ENCODE data around the gene CDR2.

CDR2 gene

GRCh38 chr16:22299036-22299435 is 75.4 kb downstream of the CDR2 start:
- Histone ChIP-seq H3K4me3 (ENCODE audit: low read length in 2 of 2) (peak overlapping the region in 1 of 2 donors; percentile 91), H3K27ac (ENCODE audit: low read depth in 2 of 2, low read length in 2 of 2) (no peak overlapping the region), H3K9ac (ENCODE audit: low read depth in 1 of 2, low read length in 2 of 2) (no peak overlapping the region)

GRCh38 chr16:22297871-22298733 is 76.3 kb downstream of the CDR2 start:
- Histone ChIP-seq H3K27ac (ENCODE audit: low read depth in 2 of 2, low read length in 2 of 2) (peak overlapping the region; percentile 91 to 93), H3K4me3 (ENCODE audit: low read length in 2 of 2) (peak overlapping the region; percentile 88 to 91), H3K9ac (ENCODE audit: low read depth in 1 of 2, low read length in 2 of 2) (peak overlapping the region; percentile 77 to 91), H3K36me3 (ENCODE audit: control insufficient read depth in 2 of 2, insufficient read depth in 2 of 2, low read length in 2 of 2) (peaks cover 10 to 11% of the 10 kb centered on the region in 2 donors), H3K9me3 (ENCODE audit: control insufficient read depth in 2 of 2, low read length in 2 of 2) (no peaks in the 10 kb centered on the region), H3K4me1 (ENCODE audit: control insufficient read depth in 2 of 2, insufficient read depth in 2 of 2, low read length in 2 of 2) (peaks cover 10 to 21% of the 10 kb centered on the region in 2 donors), H3K27me3 (ENCODE audit: control insufficient read depth in 2 of 2, insufficient read depth in 2 of 2, low read length in 2 of 2) (no peaks in the 10 kb centered on the region)

More at GRCh38 chr16:22299036-22299435, 75.4 kb downstream of the CDR2 start:
- Histone ChIP-seq H3K4me1 (ENCODE audit: control insufficient read depth in 2 of 2, insufficient read depth in 2 of 2, low read length in 2 of 2) (peaks cover 10 to 21% of the 10 kb centered on the region in 2 donors), H3K27me3 (ENCODE audit: control insufficient read depth in 2 of 2, insufficient read depth in 2 of 2, low read length in 2 of 2) (no peaks in the 10 kb centered on the region), H3K9me3 (ENCODE audit: control insufficient read depth in 2 of 2, low read length in 2 of 2) (no peaks in the 10 kb centered on the region), H3K36me3 (ENCODE audit: control insufficient read depth in 2 of 2, insufficient read depth in 2 of 2, low read length in 2 of 2) (peaks cover 13 to 16% of the 10 kb centered on the region in 2 donors)

GRCh38 chr16:22297114-22297870 is 77.1 kb downstream of the CDR2 start, which contains the start of gene POLR3E:
Gene POLR3E, plus strand, starts transcription at chr16:22297409. Its CDS starts 5,560 bp downstream, at chr16:22302969.
- Histone ChIP-seq H3K4me3 (ENCODE audit: low read length in 2 of 2) (peak within 1 kb of the TSS; percentile 88 to 92), H3K9ac (ENCODE audit: low read depth in 1 of 2, low read length in 2 of 2) (peak within 1 kb of the TSS; percentile 80 to 91), H3K9me3 (ENCODE audit: control insufficient read depth in 2 of 2, low read length in 2 of 2) (no peaks in the 10 kb centered on the region), H3K36me3 (ENCODE audit: control insufficient read depth in 2 of 2, insufficient read depth in 2 of 2, low read length in 2 of 2) (peaks cover 4 to 5% of the 10 kb centered on the region in 2 donors), H3K27me3 (ENCODE audit: control insufficient read depth in 2 of 2, insufficient read depth in 2 of 2, low read length in 2 of 2) (no peaks in the 10 kb centered on the region), H3K27ac (ENCODE audit: low read depth in 2 of 2, low read length in 2 of 2) (peak within 1 kb of the TSS; percentile 91 to 93), H3K4me1 (ENCODE audit: control insufficient read depth in 2 of 2, insufficient read depth in 2 of 2, low read length in 2 of 2) (peaks cover 10 to 21% of the 10 kb centered on the region in 2 donors)

GRCh38 chr16:22296225-22297113 is 78.0 kb downstream of the CDR2 start:
- Histone ChIP-seq H3K9me3 (ENCODE audit: control insufficient read depth in 2 of 2, low read length in 2 of 2) (no peaks in the 10 kb centered on the region), H3K27ac (ENCODE audit: low read depth in 2 of 2, low read length in 2 of 2) (peak overlapping the region; percentile 14 to 93), H3K27me3 (ENCODE audit: control insufficient read depth in 2 of 2, insufficient read depth in 2 of 2, low read length in 2 of 2) (no peaks in the 10 kb centered on the region), H3K4me1 (ENCODE audit: control insufficient read depth in 2 of 2, insufficient read depth in 2 of 2, low read length in 2 of 2) (peaks cover 10 to 19% of the 10 kb centered on the region in 2 donors), H3K9ac (ENCODE audit: low read depth in 1 of 2, low read length in 2 of 2) (peak overlapping the region; percentile 55 to 80), H3K36me3 (ENCODE audit: control insufficient read depth in 2 of 2, insufficient read depth in 2 of 2, low read length in 2 of 2) (no peaks in the 10 kb centered on the region), H3K4me3 (ENCODE audit: low read length in 2 of 2) (peak overlapping the region; percentile 88 to 92)
